H1 (cell line): ENCODE measurements around the gene DTX2.
"Not testable (repeated sequence)": the region's sequence is repeated elsewhere in the genome, so short reads cannot be mapped to it uniquely, and the experiment has no call there.

Source experiments
- ATF3 ChIP-seq: IDR thresholded peaks from 2 replicates; pipeline ENCODE4 v1.6.1; 2011; ENCODE audit warnings: low read depth, mild to moderate bottlenecking, low read length; ENCODE audit not compliant: insufficient read depth
- CEBPB ChIP-seq: IDR thresholded peaks from 2 replicates; pipeline ENCODE4 v1.6.1; 2012; ENCODE audit warnings: low read depth, low read length
- EP300 ChIP-seq, 2 experiments: IDR thresholded peaks; 1 replicate in 1 of 2; 2 replicates in 1 of 2; pipeline ENCODE4 v1.6.1; 2011 to 2012; ENCODE audit warnings: low read depth in 2 of 2, low read length in 2 of 2, mild to moderate bottlenecking in 2 of 2, borderline replicate concordance in 1 of 2, inconsistent platforms in 1 of 2, moderate library complexity in 1 of 2
- FOSL1 ChIP-seq: IDR thresholded peaks from 2 replicates; pipeline ENCODE4 v1.6.1; 2011; ENCODE audit warnings: mild to moderate bottlenecking, low read depth, low read length, moderate library complexity; ENCODE audit not compliant: insufficient read depth
- MAX ChIP-seq: IDR thresholded peaks from 2 replicates; pipeline ENCODE4 v1.6.1; 2012; ENCODE audit warnings: inconsistent platforms
- TCF12 ChIP-seq: IDR thresholded peaks from 2 replicates; pipeline ENCODE4 v1.6.1; 2011; ENCODE audit warnings: low read depth, mild to moderate bottlenecking, low read length
- TEAD4 ChIP-seq: IDR thresholded peaks from 2 replicates; pipeline ENCODE4 v1.6.1; 2012; ENCODE audit warnings: low read depth, low read length, inconsistent platforms, mixed read lengths
- TF ChIP-seq, protein P1 (sequence below), 3 experiments: IDR thresholded peaks; 1 replicate in 2 of 3; 2 replicates in 1 of 3; pipeline versions ENCODE4 v1.5.1 to v1.6.1; 2011; ENCODE audit warnings: low read length in 3 of 3, mild to moderate bottlenecking in 3 of 3, inconsistent platforms in 2 of 3, low read depth in 1 of 3, moderate library complexity in 1 of 3; ENCODE audit not compliant: insufficient read depth in 1 of 3; ENCODE audit errors: control extremely low read depth in 1 of 3

- not testable (repeated sequence) for TF ChIP-seq TCF12; EP300 (IDR thresholded peaks at IDR 0.05; ENCODE audit: borderline replicate concordance in 1 of 2, low read depth in 2 of 2, low read length in 2 of 2); MAX; ATF3; TEAD4; FOSL1; CEBPB
- TF ChIP-seq, protein P1, sequence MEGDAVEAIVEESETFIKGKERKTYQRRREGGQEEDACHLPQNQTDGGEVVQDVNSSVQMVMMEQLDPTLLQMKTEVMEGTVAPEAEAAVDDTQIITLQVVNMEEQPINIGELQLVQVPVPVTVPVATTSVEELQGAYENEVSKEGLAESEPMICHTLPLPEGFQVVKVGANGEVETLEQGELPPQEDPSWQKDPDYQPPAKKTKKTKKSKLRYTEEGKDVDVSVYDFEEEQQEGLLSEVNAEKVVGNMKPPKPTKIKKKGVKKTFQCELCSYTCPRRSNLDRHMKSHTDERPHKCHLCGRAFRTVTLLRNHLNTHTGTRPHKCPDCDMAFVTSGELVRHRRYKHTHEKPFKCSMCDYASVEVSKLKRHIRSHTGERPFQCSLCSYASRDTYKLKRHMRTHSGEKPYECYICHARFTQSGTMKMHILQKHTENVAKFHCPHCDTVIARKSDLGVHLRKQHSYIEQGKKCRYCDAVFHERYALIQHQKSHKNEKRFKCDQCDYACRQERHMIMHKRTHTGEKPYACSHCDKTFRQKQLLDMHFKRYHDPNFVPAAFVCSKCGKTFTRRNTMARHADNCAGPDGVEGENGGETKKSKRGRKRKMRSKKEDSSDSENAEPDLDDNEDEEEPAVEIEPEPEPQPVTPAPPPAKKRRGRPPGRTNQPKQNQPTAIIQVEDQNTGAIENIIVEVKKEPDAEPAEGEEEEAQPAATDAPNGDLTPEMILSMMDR (IDR thresholded peaks at IDR 0.05; ENCODE audit: control extremely low read depth in 1 of 3, insufficient read depth in 1 of 3, low read depth in 1 of 3, low read length in 3 of 3) = not testable (repeated sequence)
These were observed 34.2 kb downstream of the DTX2 start for GRCh38 chr7:76495717-76496116.
